Nephron (organoid): ENCODE data around the gene STING1.
A peak's percentile ranks its signal among the peaks of the same experiment; 100 is the strongest.
"Not testable (repeated sequence)": the region's sequence is repeated elsewhere in the genome, so short reads cannot be mapped to it uniquely, and the experiment has no call there.

Experiments used
- H3K27ac Mint-ChIP-seq, 3 experiments: 2 replicates each; pipeline ENCODE4 v1.8.0; 2020; ENCODE audit warnings: mixed read lengths in 3 of 3, mild to moderate bottlenecking in 2 of 3, moderate library complexity in 1 of 3
- H3K27me3 Mint-ChIP-seq: 2 replicates; pipeline ENCODE4 v1.8.0; 2021; ENCODE audit warnings: low read depth, mild to moderate bottlenecking, moderate library complexity, mixed read lengths
- H3K36me3 Mint-ChIP-seq: 2 replicates; pipeline ENCODE4 v1.8.0; 2020; ENCODE audit warnings: low read depth, mixed read lengths
- H3K4me1 Mint-ChIP-seq: 2 replicates; pipeline ENCODE4 v1.8.0; 2020; ENCODE audit warnings: mixed read lengths
- H3K4me3 Mint-ChIP-seq, 3 experiments: 2 replicates each; pipeline ENCODE4 v1.8.0; 2020; ENCODE audit warnings: mild to moderate bottlenecking in 3 of 3, mixed read lengths in 3 of 3, moderate library complexity in 2 of 3
- H3K9me3 Mint-ChIP-seq: 2 replicates; pipeline ENCODE4 v1.8.0; 2020; ENCODE audit warnings: mixed read lengths
- CTCF ChIP-seq, 3 experiments: fragments of 200-600 bp; sonication (generic); IDR thresholded peaks; one replicate each; pipeline ENCODE4 v1.5.0; 2021; ENCODE audit warnings: antibody characterized with exemption in 3 of 3; ENCODE audit not compliant: unreplicated experiment in 3 of 3

The STING1 gene

GRCh38 chr5:139445325-139446170 is 37.0 kb downstream of the STING1 start:
- Mint-ChIP-seq H3K4me1 (peaks cover 35% of the 10 kb centered on the region), H3K9me3 (no peaks in the 10 kb centered on the region), H3K4me3 (peak overlapping the region in 1 of 3 experiments; percentile 26), H3K27me3 (peaks cover 3% of the 10 kb centered on the region), H3K36me3 (no peaks in the 10 kb centered on the region), H3K27ac (peak overlapping the region in 2 of 3 experiments; percentile 77 to 86)
- TF ChIP-seq CTCF (IDR thresholded peaks at IDR 0.05; ENCODE audit: unreplicated experiment in 3 of 3) = no peak

- H3K4me1 Mint-ChIP-seq = peaks cover 42% of the 10 kb centered on the region
- no peaks in the 10 kb centered on the region for H3K36me3 Mint-ChIP-seq
- no peaks in the 10 kb centered on the region for H3K9me3 Mint-ChIP-seq
- peaks cover 6% of the 10 kb centered on the region for H3K27me3 Mint-ChIP-seq
- peak overlapping the region; percentile 50 to 80 (median 65) for H3K27ac Mint-ChIP-seq
- no peak for TF ChIP-seq CTCF (IDR thresholded peaks at IDR 0.05; ENCODE audit: unreplicated experiment in 3 of 3)
- H3K4me3 Mint-ChIP-seq = peak overlapping the region in 1 of 3 experiments; percentile 37
These were observed 38.6 kb downstream of the STING1 start for GRCh38 chr5:139443831-139444453.

- Mint-ChIP-seq H3K27ac (peak overlapping the region in 1 of 3 experiments; percentile 5), H3K4me1 (peaks cover 35% of the 10 kb centered on the region), H3K4me3 (peak overlapping the region in 2 of 3 experiments; percentile 94 to 97)
- not testable (repeated sequence) for H3K36me3 Mint-ChIP-seq, H3K27me3 Mint-ChIP-seq, H3K9me3 Mint-ChIP-seq
These were observed 42.1 kb downstream of the STING1 start for GRCh38 chr5:139440416-139440815.

- Mint-ChIP-seq H3K36me3 (peaks cover 14% of the 10 kb centered on the region), H3K9me3 (no peaks in the 10 kb centered on the region), H3K27ac (peak within 1 kb of the TSS; percentile 79 to 94 (median 90)), H3K4me3 (peak within 1 kb of the TSS; percentile 94 to 99 (median 97)), H3K4me1 (peaks cover 31% of the 10 kb centered on the region), H3K27me3 (peaks cover 6% of the 10 kb centered on the region)
- TF ChIP-seq CTCF (IDR thresholded peaks at IDR 0.05; ENCODE audit: unreplicated experiment in 3 of 3) = no peak
These were observed 43.3 kb downstream of the STING1 start, which contains the start of gene DNAJC18 for GRCh38 chr5:139439013-139439903. Gene DNAJC18 (minus strand): TSS chr5:139439525. CDS start chr5:139439445, 80 bp downstream.

GRCh38 chr5:139438707-139439012 is 43.9 kb downstream of the STING1 start:
- Mint-ChIP-seq H3K27me3 (peaks cover 6% of the 10 kb centered on the region), H3K36me3 (peaks cover 14% of the 10 kb centered on the region), H3K27ac (peak overlapping the region; percentile 9 to 94 (median 79)), H3K4me3 (peak overlapping the region; percentile 94 to 99 (median 97)), H3K4me1 (peaks cover 25% of the 10 kb centered on the region), H3K9me3 (no peaks in the 10 kb centered on the region)
- no peak for TF ChIP-seq CTCF (IDR thresholded peaks at IDR 0.05; ENCODE audit: unreplicated experiment in 3 of 3)

GRCh38 chr5:139435676-139436075 is 46.9 kb downstream of the STING1 start:
- H3K4me1 Mint-ChIP-seq = peaks cover 15% of the 10 kb centered on the region
- H3K27me3 Mint-ChIP-seq = peaks cover 3% of the 10 kb centered on the region
- no peak for TF ChIP-seq CTCF (IDR thresholded peaks at IDR 0.05; ENCODE audit: unreplicated experiment in 3 of 3)
- no peak overlapping the region for H3K4me3 Mint-ChIP-seq
- H3K27ac Mint-ChIP-seq = no peak overlapping the region
- no peaks in the 10 kb centered on the region for H3K9me3 Mint-ChIP-seq
- H3K36me3 Mint-ChIP-seq = peaks cover 20% of the 10 kb centered on the region
